Left lung (tissue), 10 donors: ENCODE data around the gene CDK18. TPM values are rescaled to one million over a fixed set of nuclear protein-coding genes. Genes with fewer than 3 reads are reported as not detected.

Source experiments
- ATAC-seq: fragments of 200-7000 bp; cut with Tn5 transposase; one replicate; pipeline ENCODE4 v1.9.1; 2020; ENCODE audit warnings: moderate library complexity
- DNase-seq, 4 donors: peaks; one replicate each; pipeline ENCODE4 v3.0.0-alpha.2; 2013 to 2020
- H3K27ac ChIP-seq, 2 donors: fragments of 200-600 bp; sonication (generic) in 1 of 2; one replicate each; pipeline versions ENCODE4 v1.5.0 to v1.8.0; 2020 to 2021
- H3K27me3 ChIP-seq, 2 donors: fragments of 200-600 bp; sonication (generic) in 1 of 2; one replicate each; pipeline versions ENCODE4 v1.5.0 to v1.8.0; 2020 to 2021
- H3K36me3 ChIP-seq, 2 donors: fragments of 200-600 bp; sonication (generic) in 1 of 2; one replicate each; pipeline versions ENCODE4 v1.5.0 to v1.8.0; 2020 to 2021
- H3K4me1 ChIP-seq, 2 donors: fragments of 200-600 bp; one replicate each; pipeline ENCODE4 v1.8.0; 2021
- H3K4me3 ChIP-seq, 2 donors: fragments of 200-600 bp; sonication (generic) in 1 of 2; one replicate each; pipeline versions ENCODE4 v1.5.0 to v1.8.0; 2020 to 2021; ENCODE audit warnings: mild to moderate bottlenecking in 1 of 2
- H3K9me3 ChIP-seq, 2 donors: fragments of 200-600 bp; sonication (generic) in 1 of 2; one replicate each; pipeline versions ENCODE4 v1.5.0 to v1.8.0; 2020 to 2021
- intact Hi-C, 2 donors: fragments of 100-400 bp; cut with DNase I; formaldehyde crosslinking; loops; one replicate each; pipeline versions ENCODE4 v1.11.2 to v1.14.2; 2022
- polyA plus RNA-seq, 6 donors: library from polyadenylated mRNA; unstranded; fragments of 120-200 nt; gene quantifications; one replicate each; pipeline ENCODE4 v1.2.1, GENCODE V29; 2013; ENCODE audit not compliant: insufficient read length in 6 of 6
- total RNA-seq, 2 donors: library from RNA; stranded (reverse); fragmentation: NEBNext Ultra II Directional; extraction: Animal tissue kit (Norgen Biotek cat#: 25700); gene quantifications; one replicate each; pipeline ENCODE4 v1.2.1, GENCODE V29; 2021
- TF ChIP-seq, protein P1 (sequence below), 2 donors: fragments of 200-600 bp; sonication (generic) in 1 of 2; IDR thresholded peaks; one replicate each; pipeline versions ENCODE4 v1.5.0 to v1.8.0; 2021; ENCODE audit warnings: antibody characterized with exemption in 2 of 2
- donor health status: DM: no; HTN: yes; CAD: no.
- donor health status: DM: no; HTN: no; CAD: no.

The CDK18 gene
- total and polyA plus RNA-seq, 8 donors = 18.5 to 30.1 (median 23.4) TPM

- intact Hi-C loops = no loop called here
- H3K9me3 ChIP-seq = no peaks in the 10 kb centered on the region
- ATAC-seq = no peak
- H3K27ac ChIP-seq = no peak overlapping the region
- no peak for DNase-seq
- TF ChIP-seq, protein P1, sequence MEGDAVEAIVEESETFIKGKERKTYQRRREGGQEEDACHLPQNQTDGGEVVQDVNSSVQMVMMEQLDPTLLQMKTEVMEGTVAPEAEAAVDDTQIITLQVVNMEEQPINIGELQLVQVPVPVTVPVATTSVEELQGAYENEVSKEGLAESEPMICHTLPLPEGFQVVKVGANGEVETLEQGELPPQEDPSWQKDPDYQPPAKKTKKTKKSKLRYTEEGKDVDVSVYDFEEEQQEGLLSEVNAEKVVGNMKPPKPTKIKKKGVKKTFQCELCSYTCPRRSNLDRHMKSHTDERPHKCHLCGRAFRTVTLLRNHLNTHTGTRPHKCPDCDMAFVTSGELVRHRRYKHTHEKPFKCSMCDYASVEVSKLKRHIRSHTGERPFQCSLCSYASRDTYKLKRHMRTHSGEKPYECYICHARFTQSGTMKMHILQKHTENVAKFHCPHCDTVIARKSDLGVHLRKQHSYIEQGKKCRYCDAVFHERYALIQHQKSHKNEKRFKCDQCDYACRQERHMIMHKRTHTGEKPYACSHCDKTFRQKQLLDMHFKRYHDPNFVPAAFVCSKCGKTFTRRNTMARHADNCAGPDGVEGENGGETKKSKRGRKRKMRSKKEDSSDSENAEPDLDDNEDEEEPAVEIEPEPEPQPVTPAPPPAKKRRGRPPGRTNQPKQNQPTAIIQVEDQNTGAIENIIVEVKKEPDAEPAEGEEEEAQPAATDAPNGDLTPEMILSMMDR (IDR thresholded peaks at IDR 0.05) = no peak
- H3K36me3 ChIP-seq = no peaks in the 10 kb centered on the region
- peaks cover 0 to 5% of the 10 kb centered on the region in 2 donors for H3K27me3 ChIP-seq
- H3K4me1 ChIP-seq = peaks cover 13 to 23% of the 10 kb centered on the region in 2 donors
- H3K4me3 ChIP-seq = no peak overlapping the region
These were observed 6.0 kb downstream of the CDK18 start for GRCh38 chr1:205510308-205510950.

GRCh38 chr1:205510951-205511330, 6.5 kb downstream of the CDK18 start:
- no peaks in the 10 kb centered on the region for H3K36me3 ChIP-seq
- H3K27ac ChIP-seq = no peak overlapping the region
- H3K27me3 ChIP-seq = no peaks in the 10 kb centered on the region
- intact Hi-C loops = no loop called here
- no peak overlapping the region for H3K4me3 ChIP-seq
- no peak for ATAC-seq
- TF ChIP-seq, protein P1 (IDR thresholded peaks at IDR 0.05) = no peak
- peaks cover 7 to 18% of the 10 kb centered on the region in 2 donors for H3K4me1 ChIP-seq
- no peak for DNase-seq
- H3K9me3 ChIP-seq = no peaks in the 10 kb centered on the region

- intact Hi-C loops = no loop called here
- no peak for DNase-seq
- no peak overlapping the region for H3K27ac ChIP-seq
These were observed 7.9 kb downstream of the CDK18 start for GRCh38 chr1:205512059-205513045.

DNA sequence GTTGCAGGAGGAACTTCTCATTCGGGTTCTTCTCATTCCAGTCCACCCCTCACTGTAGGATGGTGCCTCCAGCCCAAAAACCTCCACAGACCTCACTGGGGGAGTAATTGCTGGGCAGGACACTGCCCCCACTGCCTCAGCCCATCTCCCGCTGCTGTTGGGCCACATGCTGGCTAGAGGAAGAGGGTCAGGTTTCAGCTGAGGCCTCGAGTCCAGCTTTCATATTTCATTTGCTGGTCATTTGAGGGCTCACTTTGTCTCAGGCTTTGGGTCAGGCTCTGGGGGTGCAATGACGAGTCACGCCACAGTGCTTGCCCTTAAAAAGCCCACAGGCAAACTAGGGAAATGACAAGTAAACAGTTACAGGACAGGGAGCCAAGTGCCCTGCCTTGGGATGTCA, 9.3 kb downstream of the CDK18 start:
- H3K4me1 ChIP-seq = peaks cover 7 to 15% of the 10 kb centered on the region in 2 donors
- DNase-seq (no peak), ATAC-seq (no peak)
- H3K9me3 ChIP-seq = no peaks in the 10 kb centered on the region
- H3K4me3 ChIP-seq = no peak overlapping the region
- no peak overlapping the region for H3K27ac ChIP-seq
- no peaks in the 10 kb centered on the region for H3K36me3 ChIP-seq
- H3K27me3 ChIP-seq = no peaks in the 10 kb centered on the region
- TF ChIP-seq, protein P1 (IDR thresholded peaks at IDR 0.05) = no peak
- intact Hi-C loops = no loop called here

More at GRCh38 chr1:205512059-205513045, 7.9 kb downstream of the CDK18 start:
- H3K4me1 ChIP-seq = peaks cover 7 to 15% of the 10 kb centered on the region in 2 donors
- TF ChIP-seq, protein P1 (IDR thresholded peaks at IDR 0.05) = no peak
- no peak overlapping the region for H3K4me3 ChIP-seq
- no peaks in the 10 kb centered on the region for H3K9me3 ChIP-seq
- H3K36me3 ChIP-seq = no peaks in the 10 kb centered on the region
- no peaks in the 10 kb centered on the region for H3K27me3 ChIP-seq
- ATAC-seq = peak; percentile 56
